Measurements from ENCODE around the gene DHRS1. TPM values are rescaled to one million over a fixed set of nuclear protein-coding genes. Genes with fewer than 3 reads are reported as not detected.

Gene DHRS1
- total and polyA plus RNA-seq, 2 of the 4 experiments (the other 2 are of a cell fraction): 15.8 to 38.6 TPM

DNA sequence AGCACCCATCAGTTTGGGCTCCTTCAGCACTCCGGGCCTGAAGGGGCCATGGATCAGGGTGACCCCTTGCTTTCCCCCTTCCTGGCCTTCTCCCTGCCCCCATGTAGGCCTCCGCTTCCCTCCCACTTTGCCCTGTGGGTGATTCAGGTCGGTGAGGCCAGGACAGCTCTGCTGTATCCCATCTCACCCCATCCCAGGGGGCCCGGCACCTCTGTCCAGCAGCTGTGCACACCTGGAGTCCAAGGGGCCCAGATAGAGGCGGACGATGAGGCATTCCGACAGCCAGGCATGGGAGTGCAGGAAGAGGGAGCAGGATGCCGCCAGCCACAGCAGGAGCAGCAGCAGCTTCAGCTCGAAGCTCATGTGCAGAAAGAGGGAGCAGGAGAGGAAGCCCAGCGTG lies 23.1 kb upstream of the DHRS1 start:
- WGBS, 2 experiments (ENCODE audit: extremely low coverage in 2 of 2, insufficient read length in 1 of 2): 55% methylated on average over 3 of the region's 10 CpGs; no CpG with 5 or more reads in 1 of the 2 experiments
- dilution Hi-C loops (cut with HindIII; ENCODE audit: low sequenced_read_pairs, unreplicated experiment): no loop called here
- intact Hi-C loops (cut with micrococcal nuclease): no loop called here
- in situ Hi-C loops (cut with MboI; ENCODE audit: low sequenced_read_pairs): no loop called here
- Histone ChIP-seq H2BK20ac (ENCODE audit: low read depth, low read length) (no peak overlapping the region), H3K9me3 (ENCODE audit: control insufficient read depth, insufficient read depth, low read length) (no peaks in the 10 kb centered on the region), H3K27ac (ENCODE audit: insufficient read depth, low read length) (no peak overlapping the region), H3K4me1 (ENCODE audit: control insufficient read depth, insufficient read depth, low read length) (no peaks in the 10 kb centered on the region), H4K91ac (ENCODE audit: insufficient read depth, low read depth, low read length) (no peak overlapping the region), H3K79me1 (ENCODE audit: low read depth in 1 of 2, low read length in 2 of 2) (no peaks in the 10 kb centered on the region), H3K9ac (ENCODE audit: low read depth, low read length) (no peak overlapping the region), H3K9me1 (ENCODE audit: insufficient read depth, low read length) (peaks cover 1% of the 10 kb centered on the region; the same call in 1 of the 2 replicates), H2AFZ (replicated peaks; ENCODE audit: low read length, poor library complexity) (peak overlapping the region; percentile 43), H3K27me3 (ENCODE audit: control insufficient read depth, insufficient read depth, low read length) (peaks cover 56% of the 10 kb centered on the region), H3K56ac (ENCODE audit: extremely low read depth, insufficient read depth, low read length) (no peak overlapping the region), H3K23ac (ENCODE audit: low read depth, low read length) (no peak overlapping the region), H2BK120ac (ENCODE audit: low read depth, low read length) (no peak overlapping the region), H2BK5ac (ENCODE audit: low read depth, low read length, poor library complexity, severe bottlenecking) (no peak overlapping the region), H3K4me2 (ENCODE audit: low read depth, low read length) (no peak overlapping the region), H3K36me3 (ENCODE audit: control insufficient read depth, insufficient read depth, low read length) (no peaks in the 10 kb centered on the region), H4K8ac (ENCODE audit: low read depth in 2 of 2, low read length in 2 of 2) (no peak overlapping the region), H3K18ac (ENCODE audit: low read depth, low read length) (no peak overlapping the region), H3K4ac (ENCODE audit: low read depth, low read length) (no peak overlapping the region), H3K4me3 (ENCODE audit: insufficient read depth, low read depth, low read length) (no peak overlapping the region), H2BK15ac (ENCODE audit: low read depth, low read length) (no peak overlapping the region), H4K5ac (ENCODE audit: low read depth, low read length) (no peak overlapping the region), H3K14ac (replicated peaks; ENCODE audit: low read depth, low read length) (no peak overlapping the region), H2AK5ac (ENCODE audit: low read depth, low read length) (no peak overlapping the region), H4K20me1 (ENCODE audit: insufficient read depth, low read length) (no peaks in the 10 kb centered on the region), H2AK9ac (replicated peaks; ENCODE audit: low read depth, low read length, poor library complexity) (peak overlapping the region; percentile 56)
- no peak for DNase-seq
- ChIA-PET CTCF (interaction anchor here (1.9 kb wide), 1 partner anchor 10 kb away, joined by 9 read pairs; no protein-coding TSS in a partner anchor), POLR2A (ENCODE audit: unreplicated experiment) (interaction anchor here (0.6 kb wide), 1 partner anchor 23 kb away, joined by 18 read pairs; the partner anchor contains the start of genes DHRS1 and NOP9)
- no TSS peak for BruUV-seq (replicated peaks)
- no peak for ATAC-seq (ENCODE audit: low read depth)
- TF ChIP-seq, protein P1, sequence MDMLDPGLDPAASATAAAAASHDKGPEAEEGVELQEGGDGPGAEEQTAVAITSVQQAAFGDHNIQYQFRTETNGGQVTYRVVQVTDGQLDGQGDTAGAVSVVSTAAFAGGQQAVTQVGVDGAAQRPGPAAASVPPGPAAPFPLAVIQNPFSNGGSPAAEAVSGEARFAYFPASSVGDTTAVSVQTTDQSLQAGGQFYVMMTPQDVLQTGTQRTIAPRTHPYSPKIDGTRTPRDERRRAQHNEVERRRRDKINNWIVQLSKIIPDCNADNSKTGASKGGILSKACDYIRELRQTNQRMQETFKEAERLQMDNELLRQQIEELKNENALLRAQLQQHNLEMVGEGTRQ (IDR thresholded peaks at IDR 0.05; ENCODE audit: low read depth, low read length): no peak
- TF ChIP-seq MXI1 (IDR thresholded peaks at IDR 0.05; ENCODE audit: borderline replicate concordance, low read depth, low read length): no peak
- no peak for TF ChIP-seq CHD1 (IDR thresholded peaks at IDR 0.05; ENCODE audit: low read depth, low read length)
- no peak for TF ChIP-seq MAFK (IDR thresholded peaks at IDR 0.05; ENCODE audit: low read depth, low read length)
- no peak for TF ChIP-seq MAZ (IDR thresholded peaks at IDR 0.05; ENCODE audit: borderline replicate concordance, low read depth, low read length)
- TF ChIP-seq BHLHE40 (IDR thresholded peaks at IDR 0.05; ENCODE audit: low read depth, low read length): no peak
- no peak for TF ChIP-seq RFX5 (IDR thresholded peaks at IDR 0.05; ENCODE audit: low read depth, low read length)
- TF ChIP-seq RAD21 (IDR thresholded peaks at IDR 0.05; ENCODE audit: low read length): no peak
- TF ChIP-seq ELK1 (IDR thresholded peaks at IDR 0.05; ENCODE audit: borderline replicate concordance, low read depth, low read length): no peak
- no peak for TF ChIP-seq FOS (IDR thresholded peaks at IDR 0.05; ENCODE audit: low read depth, low read length)
- no peak for TF ChIP-seq SMC3 (IDR thresholded peaks at IDR 0.05; ENCODE audit: low read depth, low read length)
- TF ChIP-seq, protein P2, sequence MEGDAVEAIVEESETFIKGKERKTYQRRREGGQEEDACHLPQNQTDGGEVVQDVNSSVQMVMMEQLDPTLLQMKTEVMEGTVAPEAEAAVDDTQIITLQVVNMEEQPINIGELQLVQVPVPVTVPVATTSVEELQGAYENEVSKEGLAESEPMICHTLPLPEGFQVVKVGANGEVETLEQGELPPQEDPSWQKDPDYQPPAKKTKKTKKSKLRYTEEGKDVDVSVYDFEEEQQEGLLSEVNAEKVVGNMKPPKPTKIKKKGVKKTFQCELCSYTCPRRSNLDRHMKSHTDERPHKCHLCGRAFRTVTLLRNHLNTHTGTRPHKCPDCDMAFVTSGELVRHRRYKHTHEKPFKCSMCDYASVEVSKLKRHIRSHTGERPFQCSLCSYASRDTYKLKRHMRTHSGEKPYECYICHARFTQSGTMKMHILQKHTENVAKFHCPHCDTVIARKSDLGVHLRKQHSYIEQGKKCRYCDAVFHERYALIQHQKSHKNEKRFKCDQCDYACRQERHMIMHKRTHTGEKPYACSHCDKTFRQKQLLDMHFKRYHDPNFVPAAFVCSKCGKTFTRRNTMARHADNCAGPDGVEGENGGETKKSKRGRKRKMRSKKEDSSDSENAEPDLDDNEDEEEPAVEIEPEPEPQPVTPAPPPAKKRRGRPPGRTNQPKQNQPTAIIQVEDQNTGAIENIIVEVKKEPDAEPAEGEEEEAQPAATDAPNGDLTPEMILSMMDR (conservative IDR thresholded peaks at IDR 0.05; ENCODE audit: low read depth, low read length): no peak
